RWPE1 (cell line): ENCODE measurements around the gene MYH10.

ENCODE experiments used
- CTCF ChIA-PET: fragments of 350-600 bp; sonication (Branson Sonifier 250); formaldehyde crosslinking; extraction: SDS; loops from one replicate; lab custom pipeline; 2021; lab: Yijun Ruan, JAX
- POLR2A ChIA-PET: fragments of 400-600 bp; formaldehyde crosslinking; extraction: SDS; loops from one replicate; lab custom pipeline; 2020; ENCODE audit warnings: antibody characterized with exemption; ENCODE audit not compliant: low non-redundant PET; lab: Yijun Ruan, JAX
- DNase-seq: peaks from one replicate; pipeline ENCODE4 v3.0.0; 2012; ENCODE audit warnings: low spot score
- H3K27ac ChIP-seq: fragments of 450-650 bp; 2 replicates; pipeline ENCODE4 v1.5.1; 2017
- CTCF ChIP-seq: fragments of 450-650 bp; conservative IDR thresholded peaks from 2 replicates; pipeline ENCODE4 v1.5.1; 2017; ENCODE audit warnings: low read depth, mild to moderate bottlenecking

Gene MYH10

GRCh38 chr17:8477171-8477570 is 153.4 kb downstream of the MYH10 start:
- no peak overlapping the region for H3K27ac ChIP-seq
- POLR2A ChIA-PET, result no interaction called here
- no peak for TF ChIP-seq CTCF
- CTCF ChIA-PET, result no interaction called here
- no peak for DNase-seq

- POLR2A ChIA-PET, result no interaction called here
- DNase-seq, result no peak
- TF ChIP-seq CTCF, result no peak
- CTCF ChIA-PET, result no interaction called here
- no peak overlapping the region for H3K27ac ChIP-seq
Observed at GRCh38 chr17:8476741-8477140, 153.8 kb downstream of the MYH10 start.

- CTCF ChIA-PET, result no interaction called here
- no peak for TF ChIP-seq CTCF
- DNase-seq, result no peak
- H3K27ac ChIP-seq, result no peak overlapping the region
- POLR2A ChIA-PET, result no interaction called here
Observed at GRCh38 chr17:8475781-8476180, 154.7 kb downstream of the MYH10 start.

- ChIA-PET CTCF (no interaction called here), POLR2A (no interaction called here)
- no peak for TF ChIP-seq CTCF
- DNase-seq, result no peak
- H3K27ac ChIP-seq, result no peak overlapping the region
Observed at GRCh38 chr17:8475227-8475626, 155.3 kb downstream of the MYH10 start.

- no peak for TF ChIP-seq CTCF
- no peak for DNase-seq
- ChIA-PET POLR2A (no interaction called here), CTCF (no interaction called here)
- no peak overlapping the region for H3K27ac ChIP-seq
Observed at GRCh38 chr17:8474826-8475225, 155.7 kb downstream of the MYH10 start.

GRCh38 chr17:8473451-8474192 is 156.9 kb downstream of the MYH10 start:
- TF ChIP-seq CTCF, result no peak
- H3K27ac ChIP-seq, result no peak overlapping the region
- DNase-seq, result no peak
- POLR2A ChIA-PET, result no interaction called here
- CTCF ChIA-PET, result interaction anchor here (0.7 kb wide), 1 partner anchor 128 kb away, joined by 3 read pairs; no protein-coding TSS in a partner anchor
